Mammary epithelial cell (primary cell): ENCODE measurements around the gene PTPRG.

ENCODE experiments used
- CTCF ChIP-seq, 2 donors: IDR thresholded peaks in 1 of 2; conservative IDR thresholded peaks in 1 of 2; 2 replicates each; pipeline ENCODE4 v1.5.1; 2011 to 2012; ENCODE audit warnings: inconsistent platforms in 2 of 2, low read length in 2 of 2, mild to moderate bottlenecking in 2 of 2, control low read depth in 1 of 2, low read depth in 1 of 2; ENCODE audit not compliant: insufficient read depth in 1 of 2; ENCODE audit errors: extremely low read depth in 1 of 2
- EZH2 ChIP-seq: IDR thresholded peaks from 2 replicates; pipeline ENCODE4 v1.6.1; 2012; ENCODE audit warnings: low read length, inconsistent platforms, borderline replicate concordance

GRCh38 chr3:61733000-61733399 lies 171.6 kb downstream of the PTPRG start:
- no peak for TF ChIP-seq CTCF (conservative IDR thresholded peaks at IDR 0.05 in 1 of 2, IDR thresholded peaks at IDR 0.05 in 1 of 2; ENCODE audit: extremely low read depth in 1 of 2, insufficient read depth in 1 of 2, low read depth in 1 of 2, low read length in 2 of 2)
- TF ChIP-seq EZH2: no peak
